Parathyroid adenoma (tissue), 2 donors: Measurements from ENCODE around the gene ZBTB21.

Experiments used
- H2AFZ ChIP-seq: fragments of 300-600 bp; sonication (generic); one replicate; pipeline ENCODE4 v1.7.0; 2017; ENCODE audit warnings: antibody characterized with exemption, mild to moderate bottlenecking
- H3K27ac ChIP-seq: fragments of 300-600 bp; sonication (generic); one replicate; pipeline ENCODE4 v1.7.0; 2017
- H3K27me3 ChIP-seq: fragments of 300-600 bp; sonication (generic); one replicate; pipeline ENCODE4 v1.7.0; 2017; ENCODE audit warnings: low read length; ENCODE audit not compliant: control insufficient read depth, insufficient read depth
- H3K36me3 ChIP-seq: fragments of 300-600 bp; sonication (generic); one replicate; pipeline ENCODE4 v1.7.0; 2017; ENCODE audit warnings: low read length; ENCODE audit not compliant: control insufficient read depth, insufficient read depth
- H3K4me1 ChIP-seq: fragments of 300-600 bp; sonication (generic); one replicate; pipeline ENCODE4 v1.7.0; 2017; ENCODE audit warnings: control low read depth
- H3K4me2 ChIP-seq: fragments of 300-600 bp; sonication (generic); one replicate; pipeline ENCODE4 v1.7.0; 2017; ENCODE audit warnings: low read length
- H3K4me3 ChIP-seq: fragments of 300-600 bp; sonication (generic); one replicate; pipeline ENCODE4 v1.7.0; 2017; ENCODE audit warnings: low read depth, low read length
- H3K79me2 ChIP-seq: fragments of 300-600 bp; sonication (generic); one replicate; pipeline ENCODE4 v1.7.0; 2017; ENCODE audit warnings: control low read depth
- H3K9ac ChIP-seq: fragments of 300-600 bp; sonication (generic); one replicate; pipeline ENCODE4 v1.7.0; 2017; ENCODE audit warnings: mild to moderate bottlenecking
- H3K9me3 ChIP-seq: fragments of 300-600 bp; sonication (generic); one replicate; pipeline ENCODE4 v1.7.0; 2017; ENCODE audit warnings: low read length; ENCODE audit not compliant: control insufficient read depth
- TF ChIP-seq, protein P1 (sequence below): fragments of 300-600 bp; sonication (generic); IDR thresholded peaks from one replicate; pipeline ENCODE4 v1.7.0; 2017; ENCODE audit warnings: antibody characterized with exemption, mild to moderate bottlenecking
- donor health status: primary hyperparathyroidism.

Gene ZBTB21

DNA sequence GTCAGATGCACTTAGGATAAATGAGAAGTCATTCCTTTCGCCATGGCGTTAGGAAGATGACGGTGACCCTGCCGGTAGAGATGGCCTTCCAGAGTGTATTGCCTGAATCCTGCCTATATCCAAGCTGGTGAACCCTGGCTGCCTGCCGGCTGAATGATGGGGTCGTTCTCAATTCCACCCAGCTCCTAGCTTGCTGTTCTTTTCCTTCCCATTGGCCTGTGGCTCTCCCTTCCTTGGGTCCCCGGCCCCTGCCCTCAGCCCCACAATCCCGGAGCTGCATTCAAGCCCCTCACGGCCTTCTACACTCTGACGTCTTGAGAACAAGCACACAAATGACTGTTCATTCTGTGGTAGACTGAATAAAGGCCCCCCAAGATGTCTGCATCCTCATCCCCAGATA is 28.2 kb upstream of the ZBTB21 start:
- Histone ChIP-seq H3K27ac (no peak overlapping the region), H3K4me3 (no peak overlapping the region), H3K9me3 (no peaks in the 10 kb centered on the region), H3K27me3 (no peaks in the 10 kb centered on the region), H3K4me1 (no peaks in the 10 kb centered on the region), H3K4me2 (no peak overlapping the region), H3K9ac (no peak overlapping the region), H2AFZ (no peak overlapping the region), H3K79me2 (no peaks in the 10 kb centered on the region), H3K36me3 (no peaks in the 10 kb centered on the region)
- TF ChIP-seq, protein P1, sequence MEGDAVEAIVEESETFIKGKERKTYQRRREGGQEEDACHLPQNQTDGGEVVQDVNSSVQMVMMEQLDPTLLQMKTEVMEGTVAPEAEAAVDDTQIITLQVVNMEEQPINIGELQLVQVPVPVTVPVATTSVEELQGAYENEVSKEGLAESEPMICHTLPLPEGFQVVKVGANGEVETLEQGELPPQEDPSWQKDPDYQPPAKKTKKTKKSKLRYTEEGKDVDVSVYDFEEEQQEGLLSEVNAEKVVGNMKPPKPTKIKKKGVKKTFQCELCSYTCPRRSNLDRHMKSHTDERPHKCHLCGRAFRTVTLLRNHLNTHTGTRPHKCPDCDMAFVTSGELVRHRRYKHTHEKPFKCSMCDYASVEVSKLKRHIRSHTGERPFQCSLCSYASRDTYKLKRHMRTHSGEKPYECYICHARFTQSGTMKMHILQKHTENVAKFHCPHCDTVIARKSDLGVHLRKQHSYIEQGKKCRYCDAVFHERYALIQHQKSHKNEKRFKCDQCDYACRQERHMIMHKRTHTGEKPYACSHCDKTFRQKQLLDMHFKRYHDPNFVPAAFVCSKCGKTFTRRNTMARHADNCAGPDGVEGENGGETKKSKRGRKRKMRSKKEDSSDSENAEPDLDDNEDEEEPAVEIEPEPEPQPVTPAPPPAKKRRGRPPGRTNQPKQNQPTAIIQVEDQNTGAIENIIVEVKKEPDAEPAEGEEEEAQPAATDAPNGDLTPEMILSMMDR = no peak

DNA sequence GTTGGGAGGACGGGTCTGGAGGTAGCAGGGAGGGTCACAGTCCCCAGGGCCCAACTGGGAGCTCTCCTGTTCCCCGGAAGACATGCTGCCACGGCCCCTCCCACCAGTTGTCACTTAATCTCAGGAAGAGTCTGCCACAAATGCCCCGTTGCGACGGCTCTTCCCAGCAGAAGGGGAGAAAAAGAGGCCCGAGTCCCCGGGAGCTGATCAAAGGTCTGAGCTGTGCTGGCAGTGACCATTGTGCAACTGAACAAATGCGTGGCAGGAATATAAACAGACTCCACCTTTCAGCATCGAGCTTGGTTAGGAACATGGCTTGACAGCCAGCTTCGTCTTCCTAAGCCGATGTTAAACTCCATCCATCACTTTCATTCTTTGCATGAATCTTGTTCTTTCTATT is 27.8 kb upstream of the ZBTB21 start:
- Histone ChIP-seq H3K36me3 (no peaks in the 10 kb centered on the region), H3K27ac (no peak overlapping the region), H3K9me3 (no peaks in the 10 kb centered on the region), H3K4me2 (no peak overlapping the region), H3K9ac (no peak overlapping the region), H3K27me3 (no peaks in the 10 kb centered on the region), H3K4me3 (no peak overlapping the region), H3K4me1 (no peaks in the 10 kb centered on the region), H3K79me2 (no peaks in the 10 kb centered on the region), H2AFZ (no peak overlapping the region)
- TF ChIP-seq, protein P1 = no peak

DNA sequence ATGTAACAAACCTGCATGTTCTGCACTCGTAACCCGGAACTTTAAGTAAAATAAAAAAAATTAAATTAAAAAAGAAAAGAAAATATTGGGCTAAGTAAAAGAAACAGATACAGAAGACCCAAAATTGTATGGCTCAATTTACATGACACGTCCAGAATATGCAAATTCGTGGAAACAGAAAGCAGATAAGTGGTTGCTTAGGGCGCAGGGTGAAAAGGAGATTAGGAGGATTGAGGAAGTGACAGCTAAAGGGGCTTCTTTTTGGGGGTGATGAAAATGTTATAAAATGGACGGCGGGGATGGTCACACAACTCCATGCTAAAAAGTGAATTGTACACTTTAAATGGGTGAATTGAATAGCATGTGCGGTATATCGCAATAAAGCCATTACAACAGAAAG is 27.4 kb upstream of the ZBTB21 start:
- H3K9me3 ChIP-seq = no peaks in the 10 kb centered on the region
- no peaks in the 10 kb centered on the region for H3K79me2 ChIP-seq
- H3K4me3 ChIP-seq = no peak overlapping the region
- H2AFZ ChIP-seq = no peak overlapping the region
- no peaks in the 10 kb centered on the region for H3K36me3 ChIP-seq
- H3K4me2 ChIP-seq = no peak overlapping the region
- H3K4me1 ChIP-seq = no peaks in the 10 kb centered on the region
- no peaks in the 10 kb centered on the region for H3K27me3 ChIP-seq
- no peak overlapping the region for H3K9ac ChIP-seq
- H3K27ac ChIP-seq = no peak overlapping the region
- TF ChIP-seq, protein P1 = no peak

DNA sequence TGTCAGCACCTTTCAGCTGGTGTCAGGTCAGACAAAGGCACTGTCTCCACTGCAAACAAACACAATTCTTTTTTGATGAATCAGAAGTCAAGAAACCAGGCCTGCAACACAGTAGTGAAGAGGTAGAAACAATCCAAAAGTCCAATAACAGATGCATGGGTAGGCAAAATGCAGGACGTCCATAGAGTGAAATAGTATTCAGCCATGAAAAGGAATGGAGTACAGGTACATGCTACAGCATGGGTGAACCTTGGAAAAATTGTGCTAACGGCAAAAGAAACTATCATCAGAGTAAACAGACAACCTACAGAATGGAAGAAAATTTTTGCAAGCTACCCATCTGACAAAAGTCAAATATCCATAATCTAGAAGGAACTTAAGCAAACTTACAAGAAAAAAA is 26.2 kb upstream of the ZBTB21 start:
- Histone ChIP-seq H3K4me1 (no peaks in the 10 kb centered on the region), H3K27me3 (no peaks in the 10 kb centered on the region), H3K4me2 (no peak overlapping the region), H3K4me3 (no peak overlapping the region), H2AFZ (no peak overlapping the region), H3K36me3 (no peaks in the 10 kb centered on the region), H3K27ac (no peak overlapping the region), H3K79me2 (no peaks in the 10 kb centered on the region), H3K9ac (no peak overlapping the region), H3K9me3 (no peaks in the 10 kb centered on the region)
- TF ChIP-seq, protein P1 = no peak

DNA sequence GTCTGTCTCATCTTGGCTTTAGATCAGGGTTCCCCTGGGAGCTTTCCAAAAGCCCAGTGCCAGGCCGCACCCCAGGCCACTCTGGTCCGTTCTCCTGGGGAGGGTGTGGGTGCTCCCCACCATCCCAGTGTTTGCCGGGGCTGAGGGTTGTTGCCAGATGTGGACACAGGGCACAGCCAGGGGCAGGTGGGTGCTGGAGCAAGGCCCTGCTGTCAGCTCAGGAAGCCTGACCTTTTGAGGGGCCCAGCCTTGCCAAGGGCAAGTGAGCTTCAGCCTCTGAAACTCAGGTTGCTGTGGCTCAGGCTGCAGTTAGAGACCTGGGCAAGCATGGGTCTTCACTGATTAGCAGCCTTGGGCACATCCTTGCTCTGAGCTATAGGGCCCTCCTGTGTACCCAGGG is 22.8 kb upstream of the ZBTB21 start:
- Histone ChIP-seq H3K9me3 (no peaks in the 10 kb centered on the region), H3K27me3 (no peaks in the 10 kb centered on the region), H3K9ac (no peak overlapping the region), H3K4me2 (no peak overlapping the region), H3K36me3 (no peaks in the 10 kb centered on the region), H3K4me1 (no peaks in the 10 kb centered on the region), H2AFZ (no peak overlapping the region), H3K4me3 (no peak overlapping the region), H3K79me2 (no peaks in the 10 kb centered on the region), H3K27ac (no peak overlapping the region)
- TF ChIP-seq, protein P1 = no peak
